DMS79 (cell line): ENCODE data around the gene CD9.

Experiments used
- DNase-seq: peaks from one replicate; lab custom pipeline; 2025; lab: John Stamatoyannopoulos, UW

CD9 gene

DNA sequence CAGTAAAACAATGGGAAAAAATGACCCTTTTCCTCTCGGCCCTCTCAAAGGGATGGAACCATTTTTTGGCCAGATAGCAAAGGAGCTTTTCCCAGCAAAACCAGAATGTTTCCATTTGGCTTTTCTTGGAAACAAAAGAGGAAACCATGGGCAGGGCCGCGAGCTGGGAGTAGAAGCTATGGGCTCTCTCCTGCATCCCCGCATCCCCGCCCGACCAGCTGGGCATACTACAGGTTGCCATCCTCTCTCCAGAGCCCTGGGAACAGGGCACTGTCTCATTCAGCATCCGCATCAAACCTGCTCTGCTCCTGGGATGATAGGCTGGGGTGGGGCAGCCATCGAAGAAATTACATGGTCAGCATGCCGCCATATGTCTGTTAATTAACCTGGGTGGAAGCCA lies 20.9 kb downstream of the CD9 start:
- DNase-seq: no peak

DNA sequence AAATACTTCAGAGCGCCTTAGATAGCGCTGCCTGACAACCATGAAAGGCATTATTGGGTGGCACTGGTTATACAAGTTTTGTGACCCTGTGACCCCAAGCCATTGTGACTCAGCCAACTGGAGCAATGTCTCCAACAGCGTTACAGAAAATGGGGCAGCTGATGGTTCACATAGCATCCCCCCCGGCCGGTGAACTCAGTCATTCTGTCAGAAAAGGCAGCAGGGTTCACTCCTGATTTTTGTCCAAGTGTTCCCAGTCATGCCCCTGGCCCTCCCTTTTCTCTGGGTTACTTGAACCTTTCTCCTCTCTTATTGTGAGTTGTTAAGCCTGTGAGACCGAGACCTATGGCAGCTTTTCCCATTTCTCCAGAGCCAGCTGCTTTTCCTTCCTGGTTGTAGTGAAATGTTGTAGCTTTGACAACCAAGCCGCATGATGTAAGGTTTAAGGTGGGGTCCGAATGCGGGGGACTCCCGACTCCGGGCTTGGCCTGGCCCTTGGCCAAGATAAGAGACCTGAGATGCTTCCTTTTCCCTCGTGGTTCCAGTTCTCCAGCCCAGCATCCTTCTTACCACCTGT lies 22.0 kb downstream of the CD9 start:
- DNase-seq: no peak

DNA sequence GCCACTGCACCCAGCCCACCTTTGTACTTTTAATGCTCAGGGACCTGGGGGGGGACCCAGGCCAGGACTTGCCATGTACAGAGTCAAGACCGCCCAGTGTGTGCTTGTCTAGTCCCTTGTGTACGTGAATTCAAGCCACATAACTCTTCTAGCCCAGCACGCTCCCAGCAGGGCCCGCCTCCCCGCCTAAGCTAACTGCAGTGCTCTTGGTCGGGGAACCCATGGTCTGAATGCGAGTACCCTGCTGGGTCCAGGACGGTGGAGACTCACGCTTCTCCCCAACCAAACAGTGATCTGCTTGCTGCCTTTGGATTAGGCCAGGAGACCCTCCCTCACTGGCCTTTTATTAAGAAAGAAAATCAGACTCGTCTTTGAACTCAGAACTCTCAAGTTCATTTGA lies 23.3 kb downstream of the CD9 start:
- DNase-seq: no peak

DNA sequence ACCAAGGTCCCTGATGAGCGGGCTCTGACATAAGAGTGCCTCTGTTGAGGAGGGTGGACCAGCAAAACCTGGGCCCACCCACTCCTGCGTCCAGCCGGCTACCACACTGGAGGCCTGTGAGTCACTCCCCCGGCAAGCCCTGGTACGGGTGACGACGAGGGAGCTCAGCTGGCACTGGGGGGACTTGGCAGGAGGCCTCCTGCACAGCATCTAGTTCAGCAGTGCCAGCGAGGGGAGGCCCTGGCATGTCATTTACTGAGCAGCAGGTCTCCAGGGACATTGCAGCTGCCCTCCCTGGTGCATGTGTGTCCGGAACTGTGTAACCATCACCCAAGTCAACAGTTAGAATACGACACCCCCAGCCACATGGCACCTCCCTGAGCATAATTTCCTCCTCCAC lies 24.4 kb downstream of the CD9 start:
- no peak for DNase-seq

DNA sequence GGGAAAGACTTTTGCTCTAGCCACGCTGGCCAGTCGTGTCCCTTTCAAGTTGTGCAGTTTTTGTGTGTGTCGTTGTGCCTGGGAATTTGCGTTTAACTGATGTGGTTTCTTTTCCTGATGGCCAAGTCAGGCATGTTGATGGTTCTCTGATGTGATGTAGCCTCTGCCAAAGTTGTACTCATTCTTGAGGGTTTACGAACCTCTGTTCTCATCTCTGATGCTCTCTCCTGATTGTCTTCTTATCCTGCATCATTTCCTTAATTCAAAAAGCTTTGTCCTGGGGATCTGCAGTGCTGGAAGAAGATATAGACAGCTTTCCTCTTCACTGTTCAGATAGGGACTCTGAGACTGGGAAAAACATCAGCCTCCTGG lies 25.4 kb downstream of the CD9 start:
- DNase-seq: no peak

DNA sequence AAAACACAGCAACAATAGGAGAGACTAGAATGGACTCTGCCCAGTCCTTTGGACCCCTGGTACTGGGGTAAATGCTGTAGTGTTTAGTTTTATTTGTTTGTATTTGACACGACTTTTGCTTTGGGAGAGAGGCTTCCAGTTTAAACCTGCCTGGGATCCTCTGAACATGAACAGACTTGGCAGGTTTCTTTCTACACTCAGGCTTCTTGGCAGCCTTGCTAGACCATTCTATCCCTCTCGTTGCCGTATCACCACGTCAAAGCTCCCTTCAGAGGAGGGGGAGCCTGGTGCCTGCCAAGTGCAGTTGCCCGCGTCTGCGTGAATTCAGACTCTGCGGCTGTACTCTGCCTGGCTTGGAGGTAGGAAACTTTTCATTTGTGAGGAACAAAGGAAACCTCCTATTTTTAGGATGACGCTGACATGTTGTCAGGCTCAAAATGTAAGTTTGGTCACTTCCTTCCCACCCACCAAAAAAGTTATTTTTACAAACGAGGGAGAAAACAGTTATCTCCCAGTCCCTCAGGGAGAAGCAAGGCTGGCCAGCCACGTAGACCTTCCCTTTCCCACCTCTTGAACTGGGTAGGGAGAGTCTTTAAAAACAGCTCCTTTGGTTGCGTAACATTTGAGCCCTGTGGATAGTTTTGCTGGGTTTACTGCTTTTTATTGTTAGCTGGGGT lies 25.9 kb downstream of the CD9 start:
- DNase-seq: peak; percentile 75

DNA sequence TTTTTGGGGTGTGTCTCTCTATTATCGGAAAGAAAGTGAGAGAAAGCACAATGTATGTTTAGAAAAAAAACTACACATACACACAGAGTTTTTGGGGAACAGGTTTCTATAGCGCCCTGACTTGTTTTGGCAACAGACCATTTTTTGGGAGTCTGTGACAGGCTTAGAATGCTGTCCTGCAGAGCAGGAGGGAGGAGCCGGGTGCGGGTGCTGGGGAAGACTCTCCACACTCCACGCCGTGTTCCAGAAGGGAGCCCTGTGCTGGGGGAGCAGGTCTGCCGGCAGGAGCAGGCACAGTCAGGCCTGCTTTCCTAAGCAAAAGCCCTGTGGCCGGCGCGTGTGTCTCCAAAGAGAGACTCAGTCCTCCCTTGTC lies 26.5 kb downstream of the CD9 start:
- no peak for DNase-seq

DNA sequence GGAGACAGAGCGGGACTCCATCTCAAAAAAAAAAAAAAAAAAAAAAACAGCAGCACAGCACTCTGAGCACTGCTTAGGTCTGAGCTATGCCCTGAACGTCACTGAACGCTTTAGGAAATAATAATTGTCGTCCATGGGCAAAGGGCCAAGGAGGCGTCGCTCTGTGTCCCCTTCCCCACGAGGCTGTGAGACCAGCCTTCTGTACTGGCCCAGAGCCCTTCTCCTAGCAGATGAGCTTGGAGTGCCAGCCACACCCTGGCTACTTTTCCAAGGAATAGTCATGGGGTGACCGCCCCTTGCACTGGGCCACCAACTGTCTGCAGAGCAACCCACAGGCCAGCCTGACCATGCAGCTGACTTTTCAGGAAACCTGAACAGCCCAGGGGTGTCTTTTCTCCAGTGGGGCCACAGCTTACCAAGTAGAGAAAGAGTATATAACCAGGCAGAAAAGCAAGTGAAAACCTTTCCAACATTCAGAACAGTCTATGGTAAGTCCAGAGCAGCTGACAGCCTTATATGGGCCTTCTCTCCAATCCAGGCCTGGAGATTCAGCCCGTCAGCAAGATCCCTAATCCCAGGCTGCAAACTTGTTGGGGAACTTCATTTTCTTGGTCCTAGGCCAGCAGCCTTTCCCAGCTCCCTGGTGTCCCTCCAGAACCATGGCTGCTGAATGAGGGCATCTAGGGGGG lies 28.5 kb downstream of the CD9 start:
- no peak for DNase-seq

DNA sequence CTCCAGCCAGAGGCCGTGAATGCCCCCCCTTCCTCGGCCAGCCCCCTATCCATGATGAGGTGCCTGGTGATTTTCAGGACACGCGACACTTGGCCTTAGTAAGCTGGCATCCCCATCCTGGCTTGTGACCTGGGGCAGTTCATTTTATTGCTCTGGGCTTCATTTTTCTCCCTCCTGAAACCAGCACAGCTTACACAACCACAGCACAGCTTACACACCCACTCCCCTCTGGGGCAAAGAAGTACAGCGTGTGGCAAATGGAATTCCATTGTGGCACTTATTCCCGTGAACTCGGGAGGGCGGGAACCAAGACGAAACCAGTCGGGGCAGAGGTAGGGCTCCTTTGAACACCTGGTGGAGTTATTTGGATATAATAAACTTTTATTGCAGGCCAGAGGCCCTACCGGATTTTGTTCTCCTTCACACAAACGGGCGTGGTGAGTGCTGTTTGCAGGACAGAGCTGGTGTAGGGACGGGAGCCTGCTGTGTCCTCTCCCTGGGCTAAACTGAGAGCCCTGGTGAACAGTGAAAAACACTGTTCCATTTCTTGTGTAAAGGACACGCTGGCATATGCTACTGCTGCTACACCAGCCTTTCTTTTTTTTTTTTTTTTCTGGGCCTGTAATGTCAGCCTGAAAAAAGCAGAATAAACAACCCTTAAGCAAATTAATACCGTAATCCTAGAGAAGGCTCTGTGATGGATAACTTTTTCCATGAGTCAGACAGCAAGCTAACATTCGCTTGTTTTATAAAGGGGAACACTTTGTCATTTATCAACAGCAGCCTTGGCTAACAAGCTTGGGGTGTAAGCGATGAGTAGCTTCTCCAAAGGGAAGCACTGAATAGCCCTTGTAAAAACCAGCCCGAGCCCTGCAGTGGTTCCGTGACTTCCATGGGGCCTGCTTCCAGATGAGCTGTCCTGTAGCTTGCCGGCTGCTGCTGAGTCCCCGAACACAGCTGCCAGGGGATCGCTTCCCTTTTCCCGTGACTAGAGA lies 29.3 kb downstream of the CD9 start:
- DNase-seq: no peak

DNA sequence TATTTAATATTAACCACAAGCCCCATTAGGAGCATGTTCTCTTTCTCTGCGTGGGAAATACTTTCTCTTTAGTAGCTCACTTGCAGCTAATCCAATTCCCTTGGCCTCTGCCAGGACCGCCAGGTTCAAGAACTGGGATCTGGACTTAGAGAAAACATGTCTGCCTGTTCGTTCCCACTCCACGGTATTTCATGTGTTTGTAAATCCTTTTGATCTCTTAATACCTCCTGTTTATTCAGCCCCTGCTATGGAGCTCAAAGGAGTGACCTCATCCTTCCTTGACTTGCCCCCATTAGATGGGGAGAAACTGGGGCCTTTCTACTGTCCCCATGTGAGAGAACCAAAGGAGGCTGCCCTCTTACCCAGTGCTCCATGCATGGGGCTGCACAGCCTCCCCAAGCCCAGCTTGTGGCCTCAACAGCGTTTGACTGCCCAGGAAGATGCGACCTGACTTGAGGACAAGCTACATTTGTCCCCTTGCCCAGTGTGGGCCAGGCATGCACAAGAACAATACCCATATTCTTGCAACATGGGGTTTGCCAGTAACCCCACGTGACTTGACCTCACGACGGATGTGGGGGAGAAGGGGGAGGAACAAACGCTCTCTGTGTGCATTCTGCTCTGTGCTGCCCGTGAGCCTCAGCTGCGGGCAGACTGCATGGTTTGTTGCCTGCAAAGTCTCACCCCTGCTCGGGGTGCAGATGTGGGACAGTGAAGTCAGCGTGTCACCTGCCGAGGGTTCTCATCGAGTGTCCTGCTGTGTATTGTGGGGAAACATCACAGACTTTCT lies 30.3 kb downstream of the CD9 start:
- no peak for DNase-seq

DNA sequence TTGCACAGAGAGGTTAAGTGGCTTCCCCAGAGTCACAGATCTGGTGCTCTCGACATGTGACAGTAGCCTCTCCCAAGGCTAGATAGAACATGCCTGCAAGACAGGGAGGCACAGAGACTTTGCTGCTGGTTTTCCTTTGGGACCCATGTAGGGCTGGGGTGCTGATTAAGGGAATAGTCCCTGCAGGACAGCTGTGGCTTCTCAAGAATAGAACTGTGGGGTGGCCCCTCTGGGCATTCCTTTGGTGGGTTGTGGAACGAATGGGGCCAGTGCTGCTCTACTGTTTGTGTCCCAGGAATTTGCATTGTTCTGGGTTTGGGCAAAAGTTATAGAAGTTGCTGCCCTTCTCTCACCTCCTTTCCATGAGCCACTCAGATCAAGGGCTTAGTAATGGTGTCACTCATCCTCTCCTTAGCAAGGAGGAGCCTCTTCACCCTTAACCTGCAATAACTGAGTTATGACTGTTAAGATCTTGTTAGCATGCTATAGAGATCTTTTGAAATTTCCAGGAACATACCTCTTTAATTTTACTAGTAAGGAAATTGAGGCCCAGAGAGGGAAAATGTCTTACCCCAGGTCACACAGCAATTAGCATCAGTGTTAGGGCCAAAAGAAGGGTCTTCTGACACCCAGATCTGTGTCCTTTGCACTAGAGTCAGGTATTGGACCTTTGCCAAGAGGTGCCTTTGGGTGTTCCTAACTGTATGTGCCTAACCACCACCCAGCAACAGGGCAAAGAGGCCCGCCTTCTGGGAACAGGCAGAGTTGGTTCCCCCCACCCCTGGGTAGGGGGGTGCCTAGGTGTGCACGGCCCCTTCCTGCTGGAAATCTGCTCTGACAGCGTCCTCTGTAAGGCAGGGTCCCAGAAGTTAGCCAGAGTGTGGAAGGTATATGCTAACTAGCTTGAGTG lies 31.4 kb downstream of the CD9 start:
- DNase-seq: no peak

DNA sequence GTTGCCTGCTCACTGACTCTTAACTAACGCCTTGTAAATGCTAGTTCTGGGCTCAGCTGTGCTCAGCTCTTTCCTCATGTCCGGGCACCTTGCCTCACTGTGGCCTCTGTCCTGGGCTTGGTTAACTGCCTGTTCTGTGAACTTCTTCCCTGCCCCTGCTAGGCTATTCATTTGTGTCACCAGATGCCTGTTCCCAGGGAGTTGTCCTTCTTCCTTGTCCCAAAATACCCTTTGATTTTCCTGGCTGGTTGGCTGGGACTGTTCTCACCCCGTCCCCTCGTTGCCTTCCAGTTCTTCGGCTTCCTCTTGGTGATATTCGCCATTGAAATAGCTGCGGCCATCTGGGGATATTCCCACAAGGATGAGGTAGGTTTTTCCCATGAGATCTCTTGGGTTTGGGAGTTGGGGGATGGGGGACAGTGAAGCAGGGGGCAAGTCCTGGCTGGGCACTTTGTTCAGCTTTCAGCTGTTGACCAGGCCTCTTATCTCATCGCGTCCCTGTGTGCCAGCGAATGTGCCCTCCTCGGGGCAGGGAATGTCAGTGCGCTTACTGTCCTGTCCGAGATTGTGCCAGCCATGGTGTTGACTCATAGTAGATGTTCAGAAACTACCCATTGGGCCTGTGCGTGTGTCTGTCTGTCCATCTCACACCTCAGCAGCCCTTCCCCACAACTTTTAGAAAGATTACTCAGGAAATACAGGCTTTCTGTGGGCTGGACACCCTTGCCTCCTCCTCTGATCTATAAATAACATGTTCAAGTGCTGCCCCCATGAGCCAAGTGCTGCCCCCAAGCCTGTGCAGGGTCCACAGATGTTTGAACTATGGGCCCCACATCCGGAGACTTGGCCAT lies 33.1 kb downstream of the CD9 start:
- no peak for DNase-seq

DNA sequence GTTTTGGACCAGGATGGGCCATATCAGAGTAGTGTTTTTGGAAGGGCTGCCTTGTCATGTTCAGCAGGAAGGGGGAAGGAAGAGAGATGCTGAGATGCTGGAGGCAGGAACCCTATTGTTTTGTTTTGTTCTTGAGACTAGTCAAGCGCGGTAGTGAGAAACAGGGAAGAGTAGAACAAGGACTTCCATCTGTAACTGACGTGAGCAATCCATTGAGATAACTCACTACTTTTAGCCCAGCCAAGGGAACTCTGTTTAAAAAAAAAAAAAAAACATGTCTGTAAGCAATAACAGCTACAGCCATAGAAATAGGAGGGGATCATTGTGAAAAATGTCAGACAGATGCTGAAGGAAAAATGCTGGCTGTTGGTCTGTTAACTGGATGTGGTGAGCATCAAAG lies 34.0 kb downstream of the CD9 start:
- DNase-seq: no peak

DNA sequence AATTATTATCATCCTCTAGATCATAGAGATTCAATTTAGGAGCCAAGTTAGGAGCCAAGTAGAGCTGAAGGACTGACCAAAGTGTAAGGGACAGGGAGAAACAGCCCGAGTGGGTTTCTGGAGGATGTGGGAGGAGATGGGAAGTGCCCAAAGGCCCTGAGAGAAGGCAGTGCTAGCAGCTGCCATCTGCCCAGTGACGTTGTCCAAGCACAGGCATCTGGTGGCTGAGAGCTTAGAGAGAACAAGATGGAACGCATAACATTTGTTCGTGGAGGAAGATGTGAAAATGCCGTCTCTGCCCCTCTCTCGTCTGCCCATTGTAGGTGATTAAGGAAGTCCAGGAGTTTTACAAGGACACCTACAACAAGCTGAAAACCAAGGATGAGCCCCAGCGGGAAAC lies 34.7 kb downstream of the CD9 start:
- peak; percentile 51 for DNase-seq

DNA sequence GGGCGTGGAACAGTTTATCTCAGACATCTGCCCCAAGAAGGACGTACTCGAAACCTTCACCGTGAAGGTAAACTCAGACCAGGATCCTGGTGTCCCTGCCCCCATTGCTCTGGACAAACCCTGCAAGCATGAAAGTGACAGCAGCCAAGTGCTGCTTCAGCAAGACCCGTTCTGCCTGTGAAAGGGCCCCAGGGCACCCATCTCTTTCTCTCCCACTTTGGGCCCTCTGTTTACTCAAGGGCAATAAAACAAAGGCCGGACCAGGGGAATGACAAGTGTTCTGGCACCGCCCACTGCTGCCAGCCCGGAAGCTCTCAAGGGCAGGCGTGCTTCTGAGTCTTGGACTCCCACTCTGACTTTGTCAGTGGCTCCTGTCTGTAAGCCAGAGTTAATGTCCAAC lies 35.3 kb downstream of the CD9 start:
- peak; percentile 92 for DNase-seq

DNA sequence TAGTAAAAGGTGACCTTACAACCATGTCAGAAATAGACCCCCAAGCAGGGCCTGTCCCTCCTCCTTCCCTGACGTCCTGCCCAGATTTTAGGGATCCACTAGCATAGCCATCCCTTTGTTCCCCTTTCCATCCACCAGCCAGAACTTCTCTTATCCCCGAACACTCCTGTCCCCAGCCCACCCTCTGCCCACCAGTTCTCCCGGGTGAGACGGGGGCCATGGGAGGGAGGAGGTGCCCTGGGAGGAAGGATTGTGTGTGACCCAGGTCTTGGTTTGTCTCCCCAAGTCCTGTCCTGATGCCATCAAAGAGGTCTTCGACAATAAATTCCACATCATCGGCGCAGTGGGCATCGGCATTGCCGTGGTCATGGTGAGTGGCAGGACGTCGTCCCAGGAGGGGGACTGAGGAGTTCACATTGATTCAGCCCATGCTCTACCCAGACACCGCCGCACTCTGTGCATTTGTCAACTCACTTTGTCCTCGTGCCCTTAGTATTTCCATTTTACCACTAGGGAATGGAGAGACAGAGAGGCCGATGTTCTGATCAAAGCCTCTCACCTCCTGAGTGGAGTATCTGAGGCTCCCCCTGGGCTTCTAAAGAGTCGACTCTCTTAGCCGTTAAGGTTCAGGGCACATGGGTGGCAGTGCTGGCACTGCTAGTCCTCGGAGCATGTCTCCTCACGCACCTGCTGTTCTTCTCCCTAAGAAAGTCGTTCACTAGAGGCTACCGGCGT lies 35.9 kb downstream of the CD9 start:
- DNase-seq: peak; percentile 50

DNA sequence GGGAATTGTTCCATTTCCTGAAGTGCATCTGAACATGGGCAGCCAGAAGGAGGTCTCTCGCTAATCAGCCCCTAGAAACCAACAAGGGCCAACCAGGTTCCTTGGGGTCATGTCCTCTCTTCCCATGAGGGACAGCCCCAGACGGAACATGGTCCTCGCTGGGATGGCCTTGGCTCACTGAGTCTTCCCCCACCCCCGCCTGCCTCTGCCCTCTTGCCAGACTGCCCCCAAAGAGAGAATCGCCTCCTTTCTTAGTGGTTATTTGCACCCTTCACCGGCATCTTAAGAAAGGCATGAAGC lies 36.4 kb downstream of the CD9 start:
- no peak for DNase-seq

DNA sequence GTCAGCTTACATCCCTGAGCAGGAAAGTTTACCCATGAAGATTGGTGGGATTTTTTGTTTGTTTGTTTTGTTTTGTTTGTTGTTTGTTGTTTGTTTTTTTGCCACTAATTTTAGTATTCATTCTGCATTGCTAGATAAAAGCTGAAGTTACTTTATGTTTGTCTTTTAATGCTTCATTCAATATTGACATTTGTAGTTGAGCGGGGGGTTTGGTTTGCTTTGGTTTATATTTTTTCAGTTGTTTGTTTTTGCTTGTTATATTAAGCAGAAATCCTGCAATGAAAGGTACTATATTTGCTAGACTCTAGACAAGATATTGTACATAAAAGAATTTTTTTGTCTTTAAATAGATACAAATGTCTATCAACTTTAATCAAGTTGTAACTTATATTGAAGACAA lies 37.6 kb downstream of the CD9 start:
- DNase-seq: no peak

DNA sequence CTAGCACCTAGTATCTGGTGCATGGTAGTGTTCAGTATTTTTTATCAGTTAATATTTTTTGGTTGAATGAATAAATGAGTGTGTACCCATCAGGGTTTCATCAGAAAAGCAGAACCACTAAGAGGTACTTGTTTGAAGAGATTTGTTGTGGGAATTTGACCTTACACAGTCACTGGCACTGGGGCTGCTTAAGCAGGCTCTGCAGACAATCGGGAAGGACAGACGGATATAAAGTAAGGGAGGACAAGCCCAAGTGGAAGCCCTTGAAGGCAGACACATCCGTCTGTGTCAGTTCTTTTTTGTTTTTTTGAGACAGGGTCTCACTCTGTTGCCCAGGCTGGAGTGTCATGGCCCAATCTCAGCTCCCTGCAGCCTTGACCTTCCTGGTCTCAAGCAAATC lies 38.7 kb downstream of the CD9 start:
- DNase-seq: peak; percentile 50
